ENCODE data around the gene FRY. TPM values are rescaled to one million over a fixed set of nuclear protein-coding genes. Genes with fewer than 3 reads are reported as not detected.

The FRY gene
- total RNA-seq, 1 donor from 2014 or later = 4.5 TPM

DNA sequence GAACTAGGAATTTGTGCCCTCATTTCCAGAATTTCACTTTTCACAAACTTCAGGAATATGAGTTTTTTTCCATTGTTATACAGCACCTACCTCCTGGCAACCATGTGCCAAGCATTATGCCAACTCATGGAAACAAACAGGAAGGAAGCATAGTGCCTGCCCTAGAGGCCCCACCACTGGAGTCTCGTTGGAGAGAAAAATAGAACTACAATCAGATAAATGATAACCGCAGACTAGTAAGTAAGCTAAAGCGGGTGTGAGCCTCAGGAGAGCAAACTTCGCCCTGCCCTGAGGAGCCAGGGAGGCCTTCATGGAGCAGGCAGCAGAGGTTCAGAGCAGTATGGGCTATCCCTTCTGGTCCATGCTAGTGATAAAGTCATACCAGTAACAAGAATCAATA, 75.9 kb downstream of the FRY start:
- Mint-ChIP-seq H3K4me3 (ENCODE audit: unreplicated experiment) (no peak overlapping the region), H3K27ac (ENCODE audit: unreplicated experiment) (no peak overlapping the region), H3K4me1 (ENCODE audit: unreplicated experiment) (peaks cover 3% of the 10 kb centered on the region), H3K9me3 (ENCODE audit: unreplicated experiment) (no peaks in the 10 kb centered on the region), H3K36me3 (ENCODE audit: low read depth, unreplicated experiment) (no peaks in the 10 kb centered on the region), H3K27me3 (ENCODE audit: unreplicated experiment) (no peaks in the 10 kb centered on the region)
- DNase-seq (ENCODE audit: low spot score) = no peak
- TF ChIP-seq, protein P1, sequence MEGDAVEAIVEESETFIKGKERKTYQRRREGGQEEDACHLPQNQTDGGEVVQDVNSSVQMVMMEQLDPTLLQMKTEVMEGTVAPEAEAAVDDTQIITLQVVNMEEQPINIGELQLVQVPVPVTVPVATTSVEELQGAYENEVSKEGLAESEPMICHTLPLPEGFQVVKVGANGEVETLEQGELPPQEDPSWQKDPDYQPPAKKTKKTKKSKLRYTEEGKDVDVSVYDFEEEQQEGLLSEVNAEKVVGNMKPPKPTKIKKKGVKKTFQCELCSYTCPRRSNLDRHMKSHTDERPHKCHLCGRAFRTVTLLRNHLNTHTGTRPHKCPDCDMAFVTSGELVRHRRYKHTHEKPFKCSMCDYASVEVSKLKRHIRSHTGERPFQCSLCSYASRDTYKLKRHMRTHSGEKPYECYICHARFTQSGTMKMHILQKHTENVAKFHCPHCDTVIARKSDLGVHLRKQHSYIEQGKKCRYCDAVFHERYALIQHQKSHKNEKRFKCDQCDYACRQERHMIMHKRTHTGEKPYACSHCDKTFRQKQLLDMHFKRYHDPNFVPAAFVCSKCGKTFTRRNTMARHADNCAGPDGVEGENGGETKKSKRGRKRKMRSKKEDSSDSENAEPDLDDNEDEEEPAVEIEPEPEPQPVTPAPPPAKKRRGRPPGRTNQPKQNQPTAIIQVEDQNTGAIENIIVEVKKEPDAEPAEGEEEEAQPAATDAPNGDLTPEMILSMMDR (IDR thresholded peaks at IDR 0.05; ENCODE audit: unreplicated experiment) = no peak

DNA sequence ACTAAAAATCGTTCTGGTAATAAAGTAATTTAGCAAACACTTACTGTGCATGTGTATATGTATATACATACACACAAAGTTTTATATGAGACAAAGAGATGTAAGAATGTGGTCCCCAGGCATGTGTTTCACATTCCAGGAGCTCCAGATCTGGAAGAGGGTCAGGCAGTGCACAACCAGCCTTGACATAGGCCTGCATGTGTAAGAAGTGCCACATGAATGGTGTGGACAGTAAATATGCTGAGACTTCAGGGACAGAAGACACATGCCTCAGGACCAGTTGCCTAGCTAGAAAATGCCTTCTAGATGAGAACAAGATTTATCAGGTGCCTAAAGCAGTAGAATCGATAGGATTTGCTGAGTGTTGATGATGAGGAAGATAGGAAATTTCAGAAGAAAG, 76.4 kb downstream of the FRY start:
- TF ChIP-seq, protein P1 (IDR thresholded peaks at IDR 0.05; ENCODE audit: unreplicated experiment) = no peak
- Mint-ChIP-seq H3K27me3 (ENCODE audit: unreplicated experiment) (no peaks in the 10 kb centered on the region), H3K4me3 (ENCODE audit: unreplicated experiment) (no peak overlapping the region), H3K27ac (ENCODE audit: unreplicated experiment) (no peak overlapping the region), H3K36me3 (ENCODE audit: low read depth, unreplicated experiment) (no peaks in the 10 kb centered on the region), H3K9me3 (ENCODE audit: unreplicated experiment) (no peaks in the 10 kb centered on the region), H3K4me1 (ENCODE audit: unreplicated experiment) (peaks cover 3% of the 10 kb centered on the region)
- DNase-seq (ENCODE audit: low spot score) = no peak

DNA sequence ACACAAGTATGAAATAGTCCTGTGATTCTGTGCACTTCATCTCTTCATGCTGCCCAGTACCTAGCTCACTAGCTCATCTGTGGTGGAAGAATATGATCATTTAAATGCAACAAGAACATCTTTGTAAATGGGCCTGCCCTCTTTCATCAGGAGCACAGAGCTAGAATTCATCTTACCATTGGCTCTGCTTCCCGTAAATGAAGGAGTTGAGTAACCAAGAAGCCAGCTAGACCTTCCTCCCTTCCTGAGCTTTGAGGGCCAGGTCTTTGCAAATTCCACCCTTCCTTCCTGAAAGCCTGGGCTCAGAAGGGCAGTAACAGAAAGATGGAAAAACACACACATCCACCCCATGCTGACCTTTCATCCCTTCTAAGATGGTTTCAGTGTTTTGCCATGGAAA, 82.0 kb downstream of the FRY start:
- no peak overlapping the region for H3K4me3 Mint-ChIP-seq (ENCODE audit: unreplicated experiment)

DNA sequence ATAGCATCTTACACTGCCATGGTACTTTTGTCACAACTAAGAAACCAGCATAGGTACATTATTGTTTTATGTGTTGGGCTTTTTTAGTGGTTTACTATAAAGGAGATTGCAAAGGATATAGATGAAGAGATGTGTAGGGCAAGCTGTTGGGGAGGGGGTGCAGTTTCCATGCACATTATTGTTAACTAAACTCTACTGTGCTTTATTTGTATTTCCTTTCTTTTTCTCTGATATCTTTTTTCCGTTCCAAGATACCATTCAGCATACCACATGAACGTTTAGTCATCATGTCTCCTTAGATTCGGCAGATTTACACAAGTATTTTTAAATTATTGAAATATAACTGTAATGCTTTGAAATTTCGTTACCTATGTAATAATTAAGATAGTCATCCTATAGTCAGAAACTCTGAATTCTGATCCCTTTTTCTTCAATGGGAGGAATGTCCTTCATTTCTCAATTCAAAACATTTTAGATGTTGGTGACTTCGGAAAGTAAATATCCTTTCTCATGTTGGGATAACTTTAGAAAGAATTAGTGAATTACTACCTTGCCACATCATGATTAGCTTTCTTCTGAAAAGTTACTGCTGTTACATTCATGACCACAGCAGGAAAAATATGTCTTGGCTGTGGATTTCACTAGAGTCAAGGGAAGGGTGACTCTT, 82.8 kb downstream of the FRY start:
- Mint-ChIP-seq H3K27ac (ENCODE audit: unreplicated experiment) (no peak overlapping the region), H3K36me3 (ENCODE audit: low read depth, unreplicated experiment) (no peaks in the 10 kb centered on the region), H3K27me3 (ENCODE audit: unreplicated experiment) (no peaks in the 10 kb centered on the region), H3K4me1 (ENCODE audit: unreplicated experiment) (peaks cover 19% of the 10 kb centered on the region), H3K9me3 (ENCODE audit: unreplicated experiment) (no peaks in the 10 kb centered on the region), H3K4me3 (ENCODE audit: unreplicated experiment) (no peak overlapping the region)
- TF ChIP-seq, protein P1 (IDR thresholded peaks at IDR 0.05; ENCODE audit: unreplicated experiment) = no peak
- no peak for DNase-seq (ENCODE audit: low spot score)

More for the DNA sequence above, 82.0 kb downstream of the FRY start:
- no peak for DNase-seq (ENCODE audit: low spot score)
- Mint-ChIP-seq H3K36me3 (ENCODE audit: low read depth, unreplicated experiment) (no peaks in the 10 kb centered on the region), H3K9me3 (ENCODE audit: unreplicated experiment) (no peaks in the 10 kb centered on the region), H3K27ac (ENCODE audit: unreplicated experiment) (no peak overlapping the region), H3K27me3 (ENCODE audit: unreplicated experiment) (no peaks in the 10 kb centered on the region), H3K4me1 (ENCODE audit: unreplicated experiment) (peaks cover 19% of the 10 kb centered on the region)
- TF ChIP-seq, protein P1 (IDR thresholded peaks at IDR 0.05; ENCODE audit: unreplicated experiment) = no peak

DNA sequence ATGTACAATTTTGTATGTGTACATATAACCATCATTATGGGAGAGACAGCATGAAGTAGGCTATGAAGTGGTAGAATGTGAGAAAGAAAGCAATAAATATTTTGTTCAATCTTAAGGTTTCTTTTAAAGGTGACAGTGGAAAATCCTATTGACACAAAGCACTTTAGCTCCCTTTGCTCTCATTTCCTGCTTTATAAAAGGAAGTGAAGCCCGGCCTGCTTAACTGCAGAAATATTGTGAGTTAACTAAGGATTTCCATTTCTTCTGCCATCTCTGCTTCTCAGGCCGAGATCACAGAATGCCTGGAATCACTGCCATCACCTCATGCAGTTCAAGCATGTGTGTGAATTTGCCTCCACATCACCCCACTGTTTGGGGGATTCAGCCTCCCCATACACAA, 83.5 kb downstream of the FRY start:
- Mint-ChIP-seq H3K27me3 (ENCODE audit: unreplicated experiment) (no peaks in the 10 kb centered on the region), H3K4me3 (ENCODE audit: unreplicated experiment) (no peak overlapping the region), H3K4me1 (ENCODE audit: unreplicated experiment) (peaks cover 19% of the 10 kb centered on the region), H3K36me3 (ENCODE audit: low read depth, unreplicated experiment) (no peaks in the 10 kb centered on the region), H3K27ac (ENCODE audit: unreplicated experiment) (peak overlapping the region; percentile 37), H3K9me3 (ENCODE audit: unreplicated experiment) (no peaks in the 10 kb centered on the region)
- TF ChIP-seq, protein P1 (IDR thresholded peaks at IDR 0.05; ENCODE audit: unreplicated experiment) = no peak
- DNase-seq (ENCODE audit: low spot score) = no peak
